Neural progenitor cell (in vitro differentiated cells): ENCODE data around the gene DDX49. TPM values are rescaled to one million over a fixed set of nuclear protein-coding genes. Genes with fewer than 3 reads are reported as not detected.

ENCODE experiments used
- DNase-seq: peaks from one replicate; pipeline ENCODE4 v3.0.0-alpha.2; 2016; ENCODE audit warnings: low spot score
- H2AFZ ChIP-seq: fragments of 200-600 bp; sonication (generic); replicated peaks from 2 replicates; pipeline ENCODE4 v1.6.1; 2016; ENCODE audit warnings: antibody characterized with exemption
- H3F3A ChIP-seq: fragments of 200-600 bp; sonication (generic); 2 replicates; pipeline ENCODE4 v1.6.1; 2016; ENCODE audit warnings: antibody characterized with exemption, low read depth
- H3K27ac ChIP-seq: fragments of 200-600 bp; sonication (generic); 2 replicates; pipeline ENCODE4 v1.5.1; 2016; ENCODE audit warnings: mild to moderate bottlenecking
- H3K27me3 ChIP-seq: fragments of 200-600 bp; sonication (generic); 2 replicates; pipeline ENCODE4 v1.6.1; 2016; ENCODE audit warnings: mild to moderate bottlenecking, moderate library complexity
- H3K36me3 ChIP-seq: fragments of 200-600 bp; sonication (generic); 2 replicates; pipeline ENCODE4 v1.5.1; 2016
- H3K4me1 ChIP-seq: fragments of 200-600 bp; sonication (generic); 2 replicates; pipeline ENCODE4 v1.6.1; 2016; ENCODE audit warnings: mixed run types
- H3K4me2 ChIP-seq: fragments of 200-600 bp; sonication (generic); 2 replicates; pipeline ENCODE4 v1.6.1; 2016
- H3K4me3 ChIP-seq: fragments of 200-600 bp; sonication (generic); 2 replicates; pipeline ENCODE4 v1.5.1; 2016
- H3K79me2 ChIP-seq: fragments of 200-600 bp; sonication (generic); 2 replicates; pipeline ENCODE4 v1.6.1; 2016; ENCODE audit warnings: low read depth
- H3K9ac ChIP-seq: fragments of 200-600 bp; sonication (generic); 2 replicates; pipeline ENCODE4 v1.6.1; 2016
- H3K9me3 ChIP-seq: fragments of 200-600 bp; sonication (generic); 2 replicates; pipeline ENCODE4 v1.5.1; 2016; ENCODE audit warnings: low read depth
- H4K20me1 ChIP-seq: fragments of 200-600 bp; sonication (generic); 2 replicates; pipeline ENCODE4 v1.6.1; 2016; ENCODE audit warnings: low read depth
- H3K27ac Mint-ChIP-seq: 3 replicates; pipeline ENCODE4 v1.8.0; 2021; ENCODE audit warnings: mixed read lengths
- H3K27me3 Mint-ChIP-seq: 2 replicates; pipeline ENCODE4 v1.8.0; 2022; ENCODE audit warnings: low read depth, mild to moderate bottlenecking, inconsistent platforms, moderate library complexity, mixed read lengths; ENCODE audit not compliant: insufficient read depth
- H3K36me3 Mint-ChIP-seq: 3 replicates; pipeline ENCODE4 v1.8.0; 2021; ENCODE audit warnings: mixed read lengths
- H3K4me1 Mint-ChIP-seq: 3 replicates; pipeline ENCODE4 v1.8.0; 2021; ENCODE audit warnings: mixed read lengths
- H3K4me3 Mint-ChIP-seq: 3 replicates; pipeline ENCODE4 v1.8.0; 2021; ENCODE audit warnings: mild to moderate bottlenecking, moderate library complexity, mixed read lengths
- H3K9me3 Mint-ChIP-seq: 3 replicates; pipeline ENCODE4 v1.8.0; 2020; ENCODE audit warnings: mixed read lengths
- CTCF ChIP-seq: fragments of 200-600 bp; sonication (generic); IDR thresholded peaks from 2 replicates; pipeline ENCODE4 v1.5.1; 2017; ENCODE audit warnings: antibody characterized with exemption, mild to moderate bottlenecking
- EZH2 ChIP-seq: fragments of 200-600 bp; sonication (generic); IDR thresholded peaks from 2 replicates; pipeline ENCODE4 v1.6.1; 2017; ENCODE audit warnings: antibody characterized with exemption, mild to moderate bottlenecking, moderate library complexity
- EZH2phosphoT487 ChIP-seq: fragments of 200-600 bp; sonication (generic); IDR thresholded peaks from 2 replicates; pipeline ENCODE4 v1.6.1; 2017; ENCODE audit warnings: antibody characterized with exemption
- total RNA-seq: library from RNA; depleted of rRNA; stranded (reverse); fragments of >200 nt; gene quantifications from 2 replicates; pipeline ENCODE4 v1.2.3, GENCODE V29; 2015; ENCODE audit warnings: low replicate concordance

DDX49 gene
- total RNA-seq, 1 donor from 2014 or later = 19.9 TPM

GRCh38 chr19:18898081-18898606 is 21.4 kb upstream of the DDX49 start:
- Mint-ChIP-seq H3K36me3 (peaks cover 4% of the 10 kb centered on the region), H3K27me3 (peaks cover 3% of the 10 kb centered on the region), H3K4me3 (peak overlapping the region; percentile 90), H3K9me3 (no peaks in the 10 kb centered on the region), H3K4me1 (peaks cover 11% of the 10 kb centered on the region), H3K27ac (no peak overlapping the region)
- Histone ChIP-seq H3K79me2 (no peaks in the 10 kb centered on the region), H3K4me1 (peaks cover 22% of the 10 kb centered on the region), H3K27me3 (peaks cover 14% of the 10 kb centered on the region), H2AFZ (no peak overlapping the region), H3K27ac (peak overlapping the region; percentile 13), H3K4me3 (no peak overlapping the region), H4K20me1 (peaks cover 29% of the 10 kb centered on the region), H3K36me3 (no peaks in the 10 kb centered on the region), H3K4me2 (peak overlapping the region; percentile 49), H3F3A (peaks cover 27% of the 10 kb centered on the region), H3K9me3 (no peaks in the 10 kb centered on the region), H3K9ac (no peak overlapping the region)
- peak; percentile 29 for DNase-seq
- no peak for TF ChIP-seq CTCF
- no peak for TF ChIP-seq EZH2phosphoT487
- TF ChIP-seq EZH2 = no peak

GRCh38 chr19:18898607-18899408 is 20.7 kb upstream of the DDX49 start:
- peaks cover 8% of the 10 kb centered on the region for H3K4me1 Mint-ChIP-seq
- H3K27me3 Mint-ChIP-seq = peaks cover 3% of the 10 kb centered on the region
- Histone ChIP-seq H3K9ac (no peak overlapping the region), H3K27ac (peak overlapping the region; percentile 13), H3K4me3 (no peak overlapping the region), H3K4me2 (peak overlapping the region; percentile 49), H2AFZ (no peak overlapping the region), H3K9me3 (no peaks in the 10 kb centered on the region), H4K20me1 (peaks cover 22% of the 10 kb centered on the region), H3K36me3 (no peaks in the 10 kb centered on the region), H3K4me1 (peaks cover 21% of the 10 kb centered on the region), H3K27me3 (peaks cover 14% of the 10 kb centered on the region), H3F3A (peaks cover 27% of the 10 kb centered on the region), H3K79me2 (no peaks in the 10 kb centered on the region)
- no peak overlapping the region for H3K27ac Mint-ChIP-seq
- peak overlapping the region; percentile 24 for H3K4me3 Mint-ChIP-seq
- peak; percentile 60 for DNase-seq
- no peaks in the 10 kb centered on the region for H3K9me3 Mint-ChIP-seq
- peaks cover 4% of the 10 kb centered on the region for H3K36me3 Mint-ChIP-seq
- TF ChIP-seq EZH2 = no peak
- no peak for TF ChIP-seq EZH2phosphoT487
- no peak for TF ChIP-seq CTCF

GRCh38 chr19:18899624-18900560 is 19.6 kb upstream of the DDX49 start:
- H3K27me3 ChIP-seq = peaks cover 14% of the 10 kb centered on the region
- H3K4me1 ChIP-seq = peaks cover 11% of the 10 kb centered on the region
- H3K36me3 Mint-ChIP-seq = peaks cover 4% of the 10 kb centered on the region
- no peaks in the 10 kb centered on the region for H3K9me3 ChIP-seq
- H3K4me3 Mint-ChIP-seq = no peak overlapping the region
- no peak overlapping the region for H2AFZ ChIP-seq
- no peak overlapping the region for H3K27ac ChIP-seq
- no peak overlapping the region for H3K9ac ChIP-seq
- H3K4me3 ChIP-seq = no peak overlapping the region
- no peaks in the 10 kb centered on the region for H3K79me2 ChIP-seq
- no peaks in the 10 kb centered on the region for H3K9me3 Mint-ChIP-seq
- no peak for DNase-seq
- TF ChIP-seq EZH2 (no peak), CTCF (no peak), EZH2phosphoT487 (no peak)
- H4K20me1 ChIP-seq = peaks cover 11% of the 10 kb centered on the region
- H3K27ac Mint-ChIP-seq = no peak overlapping the region
- peaks cover 6% of the 10 kb centered on the region for H3K4me1 Mint-ChIP-seq
- H3K27me3 Mint-ChIP-seq = peaks cover 3% of the 10 kb centered on the region
- peaks cover 25% of the 10 kb centered on the region for H3F3A ChIP-seq
- H3K36me3 ChIP-seq = no peaks in the 10 kb centered on the region
- no peak overlapping the region for H3K4me2 ChIP-seq
